Right forelimb (tissue), 1 donor: ENCODE measurements around the gene BTRC.
A peak's percentile ranks its signal among the peaks of the same experiment; 100 is the strongest.

Experiments used
- DNase-seq: peaks from one replicate; pipeline ENCODE4 v3.0.0-alpha.2; 2018

The BTRC gene

DNA sequence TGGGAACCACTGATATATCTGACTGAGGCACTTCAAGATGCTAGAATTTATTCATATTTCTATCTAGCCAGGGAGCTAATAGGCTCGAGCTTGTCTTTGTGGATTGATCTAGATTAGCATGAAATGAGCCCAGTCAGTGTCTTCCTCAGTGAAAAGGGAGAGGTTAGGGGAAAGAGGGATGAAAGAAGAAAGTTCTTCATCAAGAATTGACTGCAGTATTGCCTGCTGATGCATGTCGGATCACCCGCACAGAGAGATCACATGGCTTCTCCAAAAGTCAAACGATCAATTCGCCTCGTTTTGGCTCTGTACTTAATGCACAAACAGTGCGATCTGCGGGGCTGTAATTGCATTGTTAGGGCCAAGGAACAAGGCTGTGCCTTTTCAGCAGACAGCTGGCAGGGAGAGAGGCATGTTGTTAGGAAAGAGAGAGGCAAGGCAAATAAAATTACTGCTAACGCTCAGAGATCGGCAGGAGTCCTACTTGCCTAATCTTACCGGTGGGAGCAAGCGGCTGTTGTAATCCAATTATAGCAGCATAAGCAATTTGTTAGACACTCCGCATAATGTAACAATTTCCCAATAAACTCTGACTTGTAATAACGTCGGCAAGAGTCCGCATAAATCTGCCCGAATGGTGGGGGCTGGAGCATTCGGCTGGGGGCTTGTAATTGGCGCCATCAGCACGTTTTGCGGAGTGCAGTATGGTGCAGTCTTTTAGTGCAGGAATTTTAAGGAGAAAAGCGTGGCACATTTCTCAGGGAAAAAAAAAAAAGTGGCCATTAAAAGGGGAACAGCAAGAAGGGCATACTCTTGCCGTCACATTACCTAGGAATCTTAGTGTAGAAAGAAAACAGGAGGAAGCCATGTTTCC, 132.0 kb downstream of the BTRC start:
- DNase-seq: peak; percentile 46

DNA sequence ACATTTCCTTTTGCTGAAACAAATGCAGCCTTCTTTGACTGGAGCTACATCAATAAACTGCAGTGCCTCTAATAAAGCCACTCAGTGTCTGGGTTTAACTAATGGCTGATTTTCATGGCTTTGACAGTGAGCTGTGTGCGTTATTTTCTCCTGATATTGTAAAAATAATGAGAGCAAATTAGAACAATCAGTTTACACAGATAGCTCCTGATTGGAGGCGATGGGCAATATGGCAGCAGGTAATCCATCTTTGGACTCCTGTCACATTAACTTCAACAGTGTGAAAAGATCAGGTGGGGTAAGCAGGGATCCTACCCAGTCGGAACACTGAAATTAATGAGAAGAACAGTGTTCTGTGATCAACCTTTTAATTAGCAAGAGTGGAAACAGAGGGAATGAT, 133.4 kb downstream of the BTRC start:
- DNase-seq: no peak

DNA sequence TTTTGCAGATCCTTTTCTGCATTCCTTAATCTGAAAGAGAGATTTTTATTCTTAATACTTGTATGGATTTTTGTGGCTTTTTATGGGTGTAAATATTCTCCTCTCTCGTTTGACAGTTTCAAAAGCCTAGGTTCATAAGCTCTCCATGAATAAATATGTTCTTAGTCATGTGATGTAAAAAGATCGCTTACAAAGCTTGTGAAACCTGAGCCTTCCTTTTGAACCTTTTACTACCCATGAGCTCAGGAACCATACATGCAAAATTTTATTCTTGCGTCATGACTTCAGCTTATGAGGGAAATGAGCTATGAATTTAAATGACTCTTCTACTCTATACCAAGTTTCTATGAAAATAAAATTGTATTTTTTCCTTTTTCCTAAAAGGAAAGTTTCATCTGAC, 135.4 kb downstream of the BTRC start:
- no peak for DNase-seq

DNA sequence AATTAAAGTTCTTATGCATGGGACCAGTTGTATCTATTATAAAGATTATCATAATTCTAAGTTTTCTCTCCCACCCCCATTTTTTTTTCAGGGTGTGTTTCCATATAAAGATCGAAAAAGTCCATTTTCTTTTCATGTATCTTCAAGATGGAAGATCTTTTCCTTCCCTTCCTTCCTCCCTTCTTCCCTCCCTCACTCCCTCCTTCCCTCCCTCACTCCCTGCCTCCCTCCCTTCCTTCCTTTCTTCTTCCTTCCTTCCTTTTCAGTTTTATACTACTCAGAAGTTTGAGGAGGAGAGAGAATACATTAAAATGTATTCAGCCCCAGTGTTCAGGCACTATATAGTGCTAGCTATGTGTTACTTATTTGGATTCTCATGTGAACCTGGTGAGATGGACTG, 136.1 kb downstream of the BTRC start:
- DNase-seq: no peak

DNA sequence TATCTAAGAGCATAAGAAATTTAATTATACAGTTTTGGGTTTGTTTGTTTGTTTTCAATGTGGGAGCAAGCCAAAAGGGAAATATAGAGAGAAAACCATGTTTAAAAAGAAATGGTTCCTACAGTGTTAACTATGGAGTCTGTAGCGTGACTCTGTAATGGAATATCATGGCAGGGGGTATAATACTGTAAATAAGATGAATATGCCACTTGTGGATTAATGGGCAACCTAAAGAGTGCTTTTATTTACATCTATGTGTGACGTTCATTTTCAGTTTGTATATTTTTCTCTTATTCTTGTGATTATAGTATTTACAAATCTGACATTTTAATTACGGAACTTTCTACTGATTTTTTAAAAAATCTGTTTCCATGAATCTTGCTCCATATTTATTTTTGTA, 138.2 kb downstream of the BTRC start:
- DNase-seq: no peak

DNA sequence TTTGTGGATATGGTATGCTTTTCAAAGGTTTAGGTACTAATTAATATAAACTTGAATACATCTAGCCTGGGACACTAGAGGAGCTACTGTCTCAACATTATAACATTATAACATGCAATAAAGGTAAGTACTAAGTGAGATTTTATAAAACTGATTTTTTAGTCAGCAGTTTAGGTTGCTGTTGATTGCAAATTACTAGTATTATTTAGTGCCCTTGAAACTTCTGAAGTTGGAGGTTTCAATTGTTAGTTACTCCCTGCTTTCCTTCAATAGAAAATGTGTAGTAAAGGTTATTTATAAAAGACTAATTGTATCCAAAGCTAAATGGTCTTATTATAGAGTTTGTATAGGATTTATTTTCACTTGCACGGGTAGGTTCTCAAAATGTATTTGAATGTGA, 138.8 kb downstream of the BTRC start:
- DNase-seq: no peak

DNA sequence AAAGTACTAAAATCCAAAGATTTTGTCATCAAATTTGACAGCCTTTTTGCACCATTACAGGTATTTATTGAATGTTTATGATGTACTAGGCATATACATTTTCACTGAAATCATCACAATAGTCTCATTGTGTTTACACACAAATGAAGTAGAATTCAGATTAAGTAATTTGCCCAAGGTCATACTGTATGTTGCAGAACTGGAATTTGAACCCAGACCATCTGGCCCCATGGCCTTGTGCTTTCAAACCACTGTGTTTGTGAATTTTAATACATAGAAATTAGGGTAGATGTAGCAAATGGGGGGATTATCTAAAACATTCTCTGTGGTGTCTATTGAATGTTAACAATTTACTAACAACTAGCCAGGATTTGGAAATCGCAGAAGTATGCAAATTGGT, 139.3 kb downstream of the BTRC start:
- no peak for DNase-seq

DNA sequence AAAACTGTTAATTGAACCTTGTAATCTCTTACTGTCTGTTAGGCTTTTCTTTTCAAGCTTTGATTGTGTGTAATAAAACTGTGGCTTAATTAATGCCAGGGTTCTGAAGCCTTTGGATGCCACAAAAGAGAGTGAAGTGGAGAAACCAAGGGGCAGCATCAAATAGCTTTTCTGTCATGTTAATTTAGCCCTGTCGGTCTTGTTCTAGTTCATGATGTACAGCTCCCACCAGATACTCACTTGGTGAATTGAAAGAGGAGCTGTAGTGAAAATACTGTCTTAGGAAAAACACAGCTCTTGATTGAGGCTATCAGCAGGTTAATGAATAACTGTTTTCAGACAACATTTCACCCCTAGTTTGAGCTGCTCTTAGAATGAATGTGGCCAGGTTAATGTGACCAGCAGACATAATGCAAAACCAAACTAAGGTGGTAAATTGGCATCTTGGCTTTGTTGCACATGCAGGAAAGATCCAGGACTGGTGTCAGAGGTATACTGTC, 139.9 kb downstream of the BTRC start:
- no peak for DNase-seq

DNA sequence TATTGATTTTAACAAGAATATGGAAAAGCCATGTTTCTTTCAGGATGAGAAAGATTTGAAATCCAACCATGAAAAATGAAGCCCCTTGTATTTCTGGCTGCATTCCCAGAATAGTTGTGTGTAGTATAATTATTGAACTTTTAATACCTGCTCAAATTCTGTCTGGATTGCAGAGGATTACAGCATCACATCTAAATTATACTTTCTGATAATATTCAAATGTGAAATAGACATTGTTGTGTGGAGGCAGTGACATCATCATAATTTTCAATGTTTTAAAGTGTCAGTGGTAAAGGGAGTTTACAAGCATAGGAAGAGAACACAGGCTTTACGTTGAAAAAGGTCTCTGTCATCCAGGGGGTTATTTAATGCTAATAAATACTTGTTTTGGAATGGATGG, 140.7 kb downstream of the BTRC start:
- no peak for DNase-seq

DNA sequence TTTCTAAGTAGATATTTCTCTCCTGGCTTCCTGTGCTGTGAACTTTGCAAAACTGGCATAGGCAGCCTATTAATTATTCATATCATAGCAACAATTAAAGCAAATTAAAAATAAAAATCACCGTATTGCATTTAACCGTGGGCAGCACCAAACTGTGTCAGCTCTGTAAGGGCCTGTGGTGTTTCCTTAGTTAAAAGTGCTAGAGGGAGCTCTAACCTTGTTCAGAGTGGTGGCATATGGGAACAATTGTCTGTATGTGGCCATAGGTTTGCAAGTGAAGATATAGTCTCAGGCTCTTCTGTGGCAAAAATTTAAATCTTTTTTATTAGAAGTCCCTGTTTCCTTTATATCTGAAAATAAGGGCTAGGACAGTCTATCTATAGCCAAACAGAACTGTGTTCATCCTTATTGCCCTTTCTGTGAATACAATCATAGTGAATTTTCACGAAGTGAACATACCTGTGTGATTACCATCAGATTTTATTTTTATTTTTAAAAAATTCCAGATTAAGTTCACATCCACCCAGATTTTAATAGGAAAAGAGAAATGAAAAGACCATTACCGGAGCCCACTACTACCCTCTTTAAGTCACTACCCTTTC, 141.5 kb downstream of the BTRC start:
- DNase-seq: no peak

DNA sequence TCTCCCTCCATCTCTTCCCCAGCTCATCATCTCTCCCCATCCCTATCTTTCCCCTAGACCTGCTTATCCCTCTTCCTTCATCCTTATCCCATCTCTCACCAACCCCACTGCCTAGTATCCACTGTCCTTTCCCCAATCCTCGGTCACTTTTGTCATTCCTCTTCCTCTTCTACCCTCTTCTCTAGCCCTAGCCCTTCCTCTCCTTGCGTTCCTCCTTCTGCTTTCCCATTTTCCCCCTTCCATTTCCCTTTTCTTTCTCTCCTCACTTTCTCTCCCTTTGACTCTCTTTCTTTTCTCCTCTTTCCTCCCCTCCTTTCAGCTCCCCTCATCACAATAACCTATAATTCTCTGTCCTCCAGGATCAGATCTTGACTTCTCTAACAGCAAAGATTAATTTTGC, 150.5 kb downstream of the BTRC start:
- DNase-seq: no peak

DNA sequence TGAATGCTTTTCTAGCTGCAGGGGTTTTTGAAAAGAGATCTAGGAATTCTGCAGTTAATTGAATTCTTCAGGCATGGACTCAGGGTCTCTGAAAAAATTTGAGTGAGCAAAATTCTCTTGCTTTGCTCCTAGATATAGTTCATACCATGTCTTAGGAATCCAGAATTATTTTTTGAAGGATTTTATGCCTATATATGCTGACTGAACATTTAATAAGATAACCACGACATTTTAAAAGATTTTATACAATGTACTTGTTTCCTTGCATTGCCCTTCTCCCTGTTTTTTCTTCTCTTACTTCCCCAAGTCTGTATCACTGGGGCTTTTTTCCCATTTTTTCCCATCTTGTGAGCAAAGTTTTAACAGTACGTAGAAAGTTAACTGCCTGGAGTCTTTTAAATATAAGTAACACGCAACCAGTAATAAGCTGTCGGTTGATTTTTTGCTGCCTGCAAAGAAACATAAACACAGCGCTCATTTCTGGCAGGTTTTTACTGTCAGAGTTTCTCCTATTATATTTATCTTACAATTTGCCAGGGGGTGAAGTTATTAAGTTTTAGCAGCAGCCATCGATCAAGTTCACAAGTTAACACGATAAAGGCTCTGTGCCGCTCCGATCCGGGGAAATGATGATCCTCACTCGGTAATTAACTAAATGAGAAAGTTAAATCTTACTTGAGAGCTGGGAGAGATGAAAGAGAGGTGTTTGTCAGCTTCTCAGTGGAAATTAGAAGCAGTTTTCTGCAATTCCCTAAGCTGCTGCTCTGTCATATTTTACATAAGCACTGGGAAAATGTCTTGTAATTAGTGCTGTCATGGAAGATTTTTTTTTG, 153.1 kb downstream of the BTRC start:
- DNase-seq: no peak

DNA sequence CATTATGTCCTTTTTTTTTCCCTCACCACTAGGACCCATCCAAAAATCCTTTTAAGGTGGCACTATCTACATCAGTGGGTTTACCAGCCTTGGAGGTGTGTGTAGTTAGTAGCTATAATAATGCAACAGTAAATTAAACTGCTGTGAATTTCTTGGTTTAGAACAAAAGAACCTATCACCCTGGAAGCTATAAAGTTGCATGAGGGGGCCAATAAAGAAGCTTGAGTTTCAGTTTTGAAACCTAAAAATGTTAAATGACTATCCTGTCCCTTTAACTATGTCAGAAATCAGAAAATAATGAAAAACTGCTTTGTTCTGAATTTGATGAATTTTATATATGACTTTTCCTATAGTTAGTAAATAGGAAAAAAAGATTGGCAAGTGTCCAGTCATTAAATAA, 153.9 kb downstream of the BTRC start:
- DNase-seq: no peak

DNA sequence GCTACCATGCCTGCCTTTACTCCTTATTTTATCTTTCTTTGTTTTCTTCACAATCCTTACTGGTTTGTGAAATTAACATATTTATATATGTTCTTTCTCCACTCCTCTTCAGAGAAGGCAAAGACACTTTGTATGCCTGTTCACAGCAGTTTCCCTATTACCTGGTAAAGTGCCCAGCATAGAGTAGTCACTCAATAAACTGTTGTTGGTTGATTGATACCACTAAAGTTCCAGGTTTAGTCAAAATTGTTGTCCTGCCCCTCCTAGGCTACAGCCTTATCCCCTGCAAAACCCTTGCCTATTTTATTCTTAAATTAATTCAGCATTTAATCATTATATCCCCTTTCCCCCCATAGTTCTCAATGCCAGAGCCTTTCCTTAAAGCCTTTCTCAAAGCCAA, 158.0 kb downstream of the BTRC start:
- DNase-seq: no peak

DNA sequence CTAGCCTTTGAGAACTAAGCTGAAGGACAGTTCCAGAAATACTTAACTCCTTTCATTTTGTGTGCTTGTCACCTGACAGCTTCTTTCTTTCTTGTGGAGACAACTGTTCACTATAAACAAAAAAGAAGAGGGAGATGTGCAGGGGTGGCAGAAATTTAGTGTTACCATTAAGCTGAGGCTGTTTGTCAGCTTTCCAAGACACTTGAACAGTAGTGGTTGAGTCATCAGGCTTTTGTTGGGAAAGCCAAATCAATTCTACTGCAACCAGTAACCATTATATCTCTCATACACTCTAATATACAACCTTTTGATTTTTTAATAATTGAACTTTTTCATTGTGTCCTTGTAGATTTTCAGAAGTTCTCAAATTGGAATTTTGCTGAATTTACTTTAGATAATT, 158.8 kb downstream of the BTRC start:
- no peak for DNase-seq

DNA sequence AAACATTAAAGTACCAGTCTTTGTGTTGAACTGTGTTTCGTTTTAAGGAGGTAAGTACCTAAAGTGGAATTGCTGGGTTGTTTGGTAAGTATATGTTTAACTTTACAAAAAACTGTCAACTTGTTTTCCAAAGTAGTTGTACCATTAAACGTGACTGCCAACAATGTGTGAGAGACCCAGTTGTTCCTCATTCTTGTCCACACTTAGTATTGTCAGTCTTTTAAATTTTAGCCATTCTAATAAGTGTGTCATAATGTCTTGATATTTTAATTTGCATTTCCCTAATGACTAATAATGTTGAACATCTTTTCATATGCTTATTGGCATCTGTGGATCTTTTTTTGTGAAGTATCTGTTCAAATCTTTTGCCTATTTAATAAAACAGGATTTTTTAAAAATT, 159.8 kb downstream of the BTRC start:
- no peak for DNase-seq

DNA sequence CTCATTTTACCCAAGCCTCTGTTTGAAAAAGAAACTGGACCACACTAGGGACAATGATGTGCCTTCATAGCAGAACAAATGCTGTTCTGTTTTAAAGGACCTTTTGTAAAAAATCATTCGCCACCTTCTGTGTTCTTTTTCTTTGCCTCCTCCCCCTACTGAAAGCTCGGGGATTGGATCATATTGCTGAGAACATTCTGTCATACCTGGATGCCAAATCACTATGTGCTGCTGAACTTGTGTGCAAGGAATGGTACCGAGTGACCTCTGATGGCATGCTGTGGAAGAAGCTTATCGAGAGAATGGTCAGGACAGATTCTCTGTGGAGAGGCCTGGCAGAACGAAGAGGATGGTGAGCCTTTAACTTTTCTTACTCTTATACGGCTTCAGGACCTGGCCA, 171.9 kb downstream of the BTRC start:
- DNase-seq: no peak

DNA sequence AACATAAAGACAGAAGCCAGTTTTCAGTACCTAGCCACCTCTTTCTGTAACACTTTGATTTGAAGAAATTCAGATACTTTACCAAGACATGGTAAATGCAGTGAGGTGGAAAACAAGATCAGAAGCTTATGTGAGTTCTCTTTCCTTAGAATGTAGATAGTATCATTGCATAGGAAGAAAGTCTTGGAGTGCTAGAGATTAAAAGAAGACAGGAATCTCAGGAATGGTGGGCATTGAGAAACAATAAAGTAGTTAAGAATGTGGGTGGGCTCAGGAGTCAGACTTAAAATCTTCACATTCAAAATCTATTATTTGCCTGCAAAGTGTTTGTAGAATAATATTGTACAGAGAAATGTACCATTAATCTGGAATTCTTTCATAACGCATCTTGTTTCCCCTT, 175.2 kb downstream of the BTRC start:
- no peak for DNase-seq

DNA sequence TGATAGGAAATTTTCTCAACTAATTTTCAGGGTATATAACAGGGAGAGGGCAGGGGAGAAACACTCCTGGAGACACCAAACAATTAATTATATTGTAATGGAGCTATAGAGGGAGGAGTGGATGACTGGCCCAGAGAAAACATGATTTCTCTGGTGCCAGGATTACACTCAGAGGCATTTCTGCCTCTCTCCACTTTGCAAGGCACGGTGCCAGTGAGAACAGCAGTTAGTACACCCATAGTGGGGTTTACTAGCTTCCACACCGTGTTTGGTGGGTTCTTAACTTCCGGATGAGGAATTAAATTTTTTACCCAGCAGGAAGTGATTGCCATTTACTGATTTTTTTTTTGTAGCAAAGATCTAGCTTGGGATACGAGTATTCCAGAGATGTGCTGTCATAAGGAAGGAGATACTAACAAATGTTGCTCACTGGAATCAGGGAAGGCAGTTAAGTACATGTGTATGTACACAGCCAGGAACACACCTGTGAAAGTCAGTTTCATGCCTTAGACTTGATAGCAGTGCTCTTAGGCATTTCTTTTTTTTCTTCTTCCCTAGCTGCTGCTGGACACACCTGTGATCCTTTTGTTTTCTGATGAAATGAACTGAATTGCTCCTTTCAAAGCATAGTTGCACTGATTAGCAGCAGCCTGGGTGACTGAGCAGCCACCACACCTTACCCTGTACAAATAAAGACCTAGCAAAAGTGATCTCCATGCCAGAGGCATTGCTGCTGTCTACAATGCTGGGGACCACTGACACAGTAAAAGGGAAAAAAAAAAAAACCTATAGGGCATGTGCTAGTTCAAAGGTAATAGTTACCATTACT, 176.0 kb downstream of the BTRC start:
- DNase-seq: no peak

DNA sequence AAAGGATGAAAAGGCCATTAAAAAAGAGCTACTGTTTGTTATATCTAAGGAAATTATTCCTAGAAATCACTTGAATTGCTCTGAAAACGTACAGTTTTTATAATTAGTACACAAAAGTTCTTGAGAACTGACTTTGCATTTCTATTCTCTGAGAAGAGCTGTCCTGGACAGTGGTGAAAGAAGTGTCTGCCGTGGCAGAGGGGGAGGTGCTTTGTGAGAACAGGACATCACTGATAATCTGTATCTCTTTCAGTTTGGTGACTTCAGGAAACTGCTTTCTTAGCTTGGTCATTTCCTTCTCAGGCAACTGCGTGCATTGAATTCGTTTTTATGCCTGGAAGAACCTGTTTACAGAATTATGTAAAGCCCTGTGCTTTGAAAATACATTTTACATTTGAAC, 182.0 kb downstream of the BTRC start:
- DNase-seq: no peak

DNA sequence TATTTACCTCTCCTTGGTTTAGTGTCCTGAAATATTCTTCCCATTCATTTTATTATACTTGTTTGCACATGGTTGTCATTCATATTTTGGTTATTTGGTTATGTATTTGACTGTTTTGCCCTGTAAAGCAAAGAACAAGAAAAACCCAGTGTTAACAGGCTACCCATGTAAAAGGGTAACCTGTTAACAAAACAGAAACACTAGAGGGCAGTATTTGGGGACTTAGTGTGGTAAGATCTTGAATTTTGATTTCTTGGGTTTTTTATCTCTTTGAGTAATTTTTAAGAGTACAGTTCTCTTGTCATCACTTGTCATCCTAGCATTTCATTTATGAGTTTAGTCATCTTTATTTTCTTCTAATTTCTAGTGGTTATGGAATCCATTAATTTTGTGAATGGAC, 182.8 kb downstream of the BTRC start:
- no peak for DNase-seq

DNA sequence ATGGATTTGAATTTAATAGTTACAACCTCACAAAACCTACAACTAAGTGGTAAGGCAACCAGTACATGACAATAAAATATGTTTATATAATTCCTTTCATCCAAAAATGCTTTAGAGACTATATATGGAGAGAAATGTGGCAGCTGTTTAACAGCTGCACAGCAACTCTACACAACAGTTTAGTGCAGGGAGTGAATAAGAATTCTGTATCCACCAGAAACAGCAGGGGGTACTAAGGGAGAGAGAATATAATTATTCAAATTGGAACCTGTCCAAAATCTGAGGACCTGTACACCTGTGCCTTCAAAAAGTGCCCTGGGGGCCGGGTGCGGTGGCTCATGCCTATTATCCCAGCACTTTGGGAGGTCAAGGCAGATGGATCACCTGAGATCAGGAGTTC, 184.5 kb downstream of the BTRC start:
- no peak for DNase-seq

DNA sequence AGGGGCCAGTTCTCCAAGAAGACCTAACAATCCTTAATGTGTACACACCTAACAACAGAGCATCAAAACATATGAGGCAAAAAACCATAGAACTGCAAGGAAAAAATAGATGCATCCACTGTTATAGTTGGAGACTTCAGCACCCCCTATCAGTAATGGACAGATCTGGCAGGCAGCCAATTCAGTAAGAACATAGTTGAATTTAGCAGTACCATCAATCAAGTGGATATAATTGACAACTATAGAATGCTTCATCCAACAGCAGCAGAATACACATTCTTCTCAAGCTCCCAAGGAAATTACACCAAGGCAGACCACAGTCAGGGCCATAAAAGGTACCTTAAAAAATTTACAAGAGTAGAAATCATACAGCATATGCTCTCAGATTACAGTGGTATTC, 191.9 kb downstream of the BTRC start:
- DNase-seq: no peak
